H1 (cell line): ENCODE results near the gene GBP2. TPM values are rescaled to one million over a fixed set of nuclear protein-coding genes. Genes with fewer than 3 reads are reported as not detected.

Source experiments
- ASH2L ChIP-seq: fragments of 200-600, 300-600 bp; sonication (generic); IDR thresholded peaks from one replicate; pipeline ENCODE4 v1.7.1; 2017; ENCODE audit warnings: low read length
- BCL11A ChIP-seq, 2 experiments: IDR thresholded peaks; one replicate each; pipeline ENCODE4 v1.6.1; 2011; ENCODE audit warnings: low read depth in 2 of 2, low read length in 2 of 2, mild to moderate bottlenecking in 2 of 2
- POLR2A ChIP-seq, 2 experiments: IDR thresholded peaks; 1 replicate in 1 of 2; 2 replicates in 1 of 2; pipeline ENCODE4 v1.6.1; 2011; ENCODE audit warnings: low read depth in 2 of 2, low read length in 2 of 2, mild to moderate bottlenecking in 2 of 2; ENCODE audit errors: control extremely low read depth in 1 of 2
- RXRA ChIP-seq: IDR thresholded peaks from 2 replicates; pipeline ENCODE4 v1.6.1; 2011; ENCODE audit warnings: low read depth, mild to moderate bottlenecking, low read length, moderate library complexity; ENCODE audit not compliant: insufficient read depth
- ZNF274 ChIP-seq: IDR thresholded peaks from 2 replicates; pipeline ENCODE4 v1.7.0; 2012; ENCODE audit warnings: low read length, borderline replicate concordance; ENCODE audit errors: extremely low read depth
- polyA plus RNA-seq, 7 experiments: library from polyadenylated mRNA; depleted of rRNA in 3 of 7; stranded (reverse) in 5 of 7; unstranded in 2 of 7; fragments of >200 nt in 5 of 7; fragments of 200-250 nt in 2 of 7; gene quantifications; 1 replicate in 5 of 7; 2 replicates in 1 of 7; 4 replicates in 1 of 7; pipeline versions ENCODE4 v1.2.1 to v1.2.3, GENCODE V29; 2011 to 2013; ENCODE audit warnings: missing spikeins in 2 of 7, mixed read lengths in 2 of 7
- total RNA-seq: library from RNA; stranded (reverse); fragmentation: NEBNext Ultra II Directional; extraction: Animal tissue kit (Norgen Biotek cat#: 25700); gene quantifications from 2 replicates; pipeline ENCODE4 v1.2.1, GENCODE V29; 2021
- TF ChIP-seq, protein P1 (sequence below): IDR thresholded peaks from 2 replicates; pipeline ENCODE4 v1.6.1; 2011; ENCODE audit warnings: low read length, improper control_type of control experiment

GBP2 gene
- total and polyA plus RNA-seq, 2 of the 8 experiments (the other 6 are each of a cell fraction or from before 2014, with no cell fraction given) = not detected

DNA sequence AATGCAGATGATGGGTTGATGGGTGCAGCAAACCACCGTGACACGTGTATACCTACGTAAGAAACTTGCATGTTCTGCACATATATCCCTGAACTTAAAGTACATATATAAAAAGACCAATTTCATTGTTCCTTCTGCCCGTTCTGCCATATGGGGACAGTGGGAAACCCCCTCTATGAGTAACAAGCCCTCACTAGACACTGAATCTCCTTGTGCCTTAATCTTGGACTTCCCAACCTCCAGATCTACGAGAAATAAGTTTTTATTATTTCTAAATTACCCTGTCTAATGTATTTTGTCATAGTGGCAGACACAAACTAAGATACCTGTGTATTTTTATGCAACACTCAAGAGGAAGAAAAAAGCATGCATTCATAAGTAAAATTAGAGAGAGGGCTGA is 39.9 kb upstream of the GBP2 start (continued):
- TF ChIP-seq, protein P1, sequence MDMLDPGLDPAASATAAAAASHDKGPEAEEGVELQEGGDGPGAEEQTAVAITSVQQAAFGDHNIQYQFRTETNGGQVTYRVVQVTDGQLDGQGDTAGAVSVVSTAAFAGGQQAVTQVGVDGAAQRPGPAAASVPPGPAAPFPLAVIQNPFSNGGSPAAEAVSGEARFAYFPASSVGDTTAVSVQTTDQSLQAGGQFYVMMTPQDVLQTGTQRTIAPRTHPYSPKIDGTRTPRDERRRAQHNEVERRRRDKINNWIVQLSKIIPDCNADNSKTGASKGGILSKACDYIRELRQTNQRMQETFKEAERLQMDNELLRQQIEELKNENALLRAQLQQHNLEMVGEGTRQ = no peak
- no peak for TF ChIP-seq POLR2A (IDR thresholded peaks at IDR 0.05; ENCODE audit: control extremely low read depth in 1 of 2, low read depth in 2 of 2, low read length in 2 of 2)
- no peak for TF ChIP-seq ASH2L
- no peak for TF ChIP-seq BCL11A (IDR thresholded peaks at IDR 0.05; ENCODE audit: low read depth in 2 of 2, low read length in 2 of 2)
- TF ChIP-seq ZNF274 = no peak
- no peak for TF ChIP-seq RXRA
